ENCODE data around the gene EGLN2.
"Not testable (repeated sequence)": the region's sequence is repeated elsewhere in the genome, so short reads cannot be mapped to it uniquely, and the experiment has no call there.

Gene EGLN2

GRCh38 chr19:40802300-40803169 lies 3.5 kb downstream of the EGLN2 start:
- DNase-seq = no peak

GRCh38 chr19:40803170-40803856 lies 4.3 kb downstream of the EGLN2 start:
- DNase-seq = no peak

GRCh38 chr19:40803857-40804782 lies 5.1 kb downstream of the EGLN2 start:
- no peak for DNase-seq

GRCh38 chr19:40804783-40805242 lies 5.8 kb downstream of the EGLN2 start:
- no peak for DNase-seq

- DNase-seq = no peak
These were observed 6.4 kb downstream of the EGLN2 start for GRCh38 chr19:40805258-40805868.

GRCh38 chr19:40806423-40807146 lies 7.6 kb downstream of the EGLN2 start:
- DNase-seq = peak; percentile 98

GRCh38 chr19:40807147-40808020 lies 8.4 kb downstream of the EGLN2 start:
- DNase-seq = no peak

- DNase-seq = no peak
These were observed 9.0 kb downstream of the EGLN2 start for GRCh38 chr19:40808021-40808325.

- no peak for DNase-seq
These were observed 9.5 kb downstream of the EGLN2 start for GRCh38 chr19:40808497-40808896.

GRCh38 chr19:40809358-40810086 lies 10.5 kb downstream of the EGLN2 start:
- no peak for DNase-seq

- DNase-seq = no peak
These were observed 11.2 kb downstream of the EGLN2 start for GRCh38 chr19:40810160-40810559.

- peak; percentile 69 for DNase-seq
These were observed 11.8 kb downstream of the EGLN2 start for GRCh38 chr19:40810649-40811408.

GRCh38 chr19:40811478-40812341 lies 12.7 kb downstream of the EGLN2 start:
- no peak for DNase-seq

GRCh38 chr19:40812571-40812970 lies 13.6 kb downstream of the EGLN2 start:
- DNase-seq = not testable (repeated sequence)

- peak; percentile 37 for DNase-seq
These were observed 14.2 kb downstream of the EGLN2 start for GRCh38 chr19:40813182-40813581.

GRCh38 chr19:40815223-40815622 lies 16.2 kb downstream of the EGLN2 start:
- no peak for DNase-seq

- DNase-seq = peak; percentile 48
These were observed 19.7 kb downstream of the EGLN2 start for GRCh38 chr19:40818480-40819399.

All from fibroblast of skin of scalp (primary cell).